ENCODE results near the gene COL15A1.

GRCh38 chr9:98896632-98897031, 47.1 kb upstream of the COL15A1 start:
- TF ChIP-seq, protein P1, sequence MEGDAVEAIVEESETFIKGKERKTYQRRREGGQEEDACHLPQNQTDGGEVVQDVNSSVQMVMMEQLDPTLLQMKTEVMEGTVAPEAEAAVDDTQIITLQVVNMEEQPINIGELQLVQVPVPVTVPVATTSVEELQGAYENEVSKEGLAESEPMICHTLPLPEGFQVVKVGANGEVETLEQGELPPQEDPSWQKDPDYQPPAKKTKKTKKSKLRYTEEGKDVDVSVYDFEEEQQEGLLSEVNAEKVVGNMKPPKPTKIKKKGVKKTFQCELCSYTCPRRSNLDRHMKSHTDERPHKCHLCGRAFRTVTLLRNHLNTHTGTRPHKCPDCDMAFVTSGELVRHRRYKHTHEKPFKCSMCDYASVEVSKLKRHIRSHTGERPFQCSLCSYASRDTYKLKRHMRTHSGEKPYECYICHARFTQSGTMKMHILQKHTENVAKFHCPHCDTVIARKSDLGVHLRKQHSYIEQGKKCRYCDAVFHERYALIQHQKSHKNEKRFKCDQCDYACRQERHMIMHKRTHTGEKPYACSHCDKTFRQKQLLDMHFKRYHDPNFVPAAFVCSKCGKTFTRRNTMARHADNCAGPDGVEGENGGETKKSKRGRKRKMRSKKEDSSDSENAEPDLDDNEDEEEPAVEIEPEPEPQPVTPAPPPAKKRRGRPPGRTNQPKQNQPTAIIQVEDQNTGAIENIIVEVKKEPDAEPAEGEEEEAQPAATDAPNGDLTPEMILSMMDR (optimal IDR thresholded peaks at IDR 0.05 in 1 of 3, IDR thresholded peaks at IDR 0.05 in 1 of 3, conservative IDR thresholded peaks at IDR 0.05 in 1 of 3; ENCODE audit: extremely low read depth in 1 of 3, insufficient read depth in 2 of 3, low read length in 3 of 3), result no peak
- TF ChIP-seq EZH2 (IDR thresholded peaks at IDR 0.05; ENCODE audit: low read length), result no peak
